ENCODE data around the gene AATK.

AATK gene

DNA sequence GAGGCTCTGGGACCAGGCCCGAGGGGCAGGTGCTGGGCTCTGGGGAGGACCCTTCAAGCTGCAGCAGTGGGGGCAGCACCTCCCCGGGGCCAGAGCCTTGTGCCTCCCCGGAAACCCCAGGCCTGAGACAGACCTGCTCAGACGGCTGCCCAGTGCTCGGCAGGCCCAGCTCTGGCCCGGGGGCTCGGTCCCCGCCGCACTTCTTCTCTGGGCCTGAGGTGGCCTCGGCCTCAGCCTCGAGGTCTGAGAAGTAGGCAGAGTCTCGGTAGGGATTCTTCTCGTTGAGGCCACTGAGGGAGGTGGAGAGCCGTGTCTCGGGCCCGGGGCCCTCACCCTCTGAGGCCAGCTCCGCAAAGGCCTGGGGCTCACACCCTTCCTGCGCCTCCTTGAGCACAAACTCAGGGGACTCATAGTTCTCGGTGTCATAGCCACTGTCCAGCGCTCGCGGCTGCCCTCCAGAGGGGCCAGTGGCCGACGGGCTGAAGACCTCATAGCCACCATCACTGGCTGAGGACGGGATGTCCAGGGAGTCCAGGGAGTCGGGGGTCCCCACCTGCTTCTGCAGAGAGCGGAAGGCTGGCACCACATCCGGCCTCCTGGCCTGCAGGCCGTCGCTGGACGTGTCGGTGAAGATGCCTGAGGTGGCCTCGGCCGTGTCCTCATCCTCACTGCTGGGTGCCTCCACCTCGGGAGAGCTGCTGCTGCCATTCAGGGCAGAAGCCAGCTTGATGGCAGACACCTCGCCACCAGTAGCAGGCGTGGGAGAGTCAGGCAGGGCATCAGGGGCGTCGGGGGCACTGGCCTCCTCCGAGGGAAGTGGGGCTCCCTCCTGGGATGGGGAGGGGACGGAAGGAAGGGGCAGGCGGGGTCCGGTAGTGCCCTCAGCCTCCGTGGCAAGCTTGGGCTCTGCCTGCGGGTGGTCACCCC lies 45.1 kb downstream of the AATK start:
- no peaks in the 10 kb centered on the region for H3K9me3 ChIP-seq (ENCODE audit: insufficient read depth, low read length)
- TF ChIP-seq YY1 (IDR thresholded peaks at IDR 0.05; ENCODE audit: insufficient read depth, insufficient read length) (no peak), ZNF274 (IDR thresholded peaks at IDR 0.05; ENCODE audit: low read depth, low read length) (no peak), SUZ12 (IDR thresholded peaks at IDR 0.05; ENCODE audit: extremely low read depth, insufficient read depth, insufficient read length) (no peak)
- peak overlapping the region; percentile 50 for H3K9ac ChIP-seq (ENCODE audit: insufficient read length, low read depth)
- H3K36me3 ChIP-seq (ENCODE audit: insufficient read depth, insufficient read length, low read length), result peaks cover 11% of the 10 kb centered on the region
- H3K4me1 ChIP-seq (ENCODE audit: insufficient read depth, insufficient read length), result peaks cover 39% of the 10 kb centered on the region
- no peak overlapping the region for H3K4me3 ChIP-seq (ENCODE audit: insufficient read length, low read depth)
- H3K27me3 ChIP-seq (ENCODE audit: insufficient read depth, insufficient read length), result no peaks in the 10 kb centered on the region
- no peak for DNase-seq (ENCODE audit: low read depth, low spot score)

DNA sequence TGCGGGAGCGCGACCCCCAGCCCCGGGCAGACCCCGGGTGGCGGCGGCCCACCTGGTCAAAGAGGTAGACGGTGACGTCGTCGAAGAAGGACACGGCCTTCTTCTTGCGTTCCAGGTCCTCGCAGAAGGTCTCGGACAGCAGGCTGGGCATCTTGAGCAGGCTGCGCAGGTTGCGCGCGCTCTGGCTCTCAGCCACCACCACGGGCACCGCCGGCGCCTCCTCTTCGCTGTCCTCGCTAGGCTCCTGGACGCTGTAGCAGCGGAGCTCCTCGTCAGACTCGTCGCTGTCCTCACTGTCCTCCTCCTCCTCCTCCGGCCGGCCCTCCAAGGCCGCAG lies 45.9 kb downstream of the AATK start:
- Histone ChIP-seq H3K36me3 (ENCODE audit: insufficient read depth, insufficient read length, low read length) (peaks cover 15% of the 10 kb centered on the region), H3K9ac (ENCODE audit: insufficient read length, low read depth) (no peak overlapping the region), H3K4me3 (ENCODE audit: insufficient read length, low read depth) (no peak overlapping the region), H3K4me1 (ENCODE audit: insufficient read depth, insufficient read length) (peaks cover 35% of the 10 kb centered on the region), H3K9me3 (ENCODE audit: insufficient read depth, low read length) (no peaks in the 10 kb centered on the region), H3K27me3 (ENCODE audit: insufficient read depth, insufficient read length) (no peaks in the 10 kb centered on the region)
- TF ChIP-seq YY1 (IDR thresholded peaks at IDR 0.05; ENCODE audit: insufficient read depth, insufficient read length) (no peak), ZNF274 (IDR thresholded peaks at IDR 0.05; ENCODE audit: low read depth, low read length) (no peak), SUZ12 (IDR thresholded peaks at IDR 0.05; ENCODE audit: extremely low read depth, insufficient read depth, insufficient read length) (no peak)
- no peak for DNase-seq (ENCODE audit: low read depth, low spot score)

DNA sequence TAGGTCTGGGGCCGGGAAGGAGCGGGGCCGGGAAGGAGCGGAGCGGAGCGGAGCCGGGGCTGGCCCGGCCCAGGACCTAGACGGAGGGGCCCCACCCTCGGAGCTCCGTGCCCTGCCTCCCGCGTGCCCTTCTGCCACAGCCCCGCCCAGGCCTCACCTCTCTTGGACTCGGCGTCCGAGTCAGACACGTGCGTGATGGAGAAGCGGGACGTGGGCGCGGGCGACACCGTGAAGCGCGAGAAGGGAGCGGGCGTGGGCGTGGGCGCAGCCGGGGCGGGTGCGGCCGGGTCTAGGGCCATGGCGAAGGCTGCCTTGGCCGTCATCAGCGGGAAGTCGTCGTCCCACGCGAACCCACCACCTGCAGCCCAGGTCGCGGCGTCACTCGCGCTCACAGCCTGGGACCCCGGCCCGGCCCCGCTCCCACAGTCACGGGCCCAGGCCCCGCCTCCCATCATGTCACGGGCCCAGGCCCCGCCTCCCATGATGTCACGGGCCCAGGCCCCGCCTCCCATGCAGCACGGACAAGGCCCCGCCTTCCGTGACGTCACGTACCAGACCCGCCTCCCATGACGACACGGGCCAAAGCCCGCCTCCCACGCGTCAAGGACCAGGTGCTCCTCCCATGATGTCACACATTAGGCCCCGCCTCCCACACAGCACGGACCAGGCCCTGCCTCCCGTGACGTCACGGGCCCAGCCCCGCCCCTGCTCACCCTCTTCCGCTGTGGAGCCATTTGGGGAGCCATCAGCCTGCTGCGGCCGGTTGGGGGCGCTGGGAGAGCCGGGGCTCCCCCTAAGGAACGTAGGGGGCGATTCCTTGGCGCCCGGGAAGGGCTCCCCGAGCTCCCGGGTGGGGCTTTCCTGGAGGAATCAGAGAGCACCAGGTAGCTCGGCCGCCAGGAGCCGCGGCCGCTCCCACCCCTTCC lies 46.5 kb downstream of the AATK start:
- H3K4me3 ChIP-seq (ENCODE audit: insufficient read length, low read depth), result no peak overlapping the region
- no peaks in the 10 kb centered on the region for H3K9me3 ChIP-seq (ENCODE audit: insufficient read depth, low read length)
- H3K9ac ChIP-seq (ENCODE audit: insufficient read length, low read depth), result no peak overlapping the region
- no peak for TF ChIP-seq ZNF274 (IDR thresholded peaks at IDR 0.05; ENCODE audit: low read depth, low read length)
- TF ChIP-seq SUZ12 (IDR thresholded peaks at IDR 0.05; ENCODE audit: extremely low read depth, insufficient read depth, insufficient read length), result no peak
- TF ChIP-seq YY1 (IDR thresholded peaks at IDR 0.05; ENCODE audit: insufficient read depth, insufficient read length), result no peak
- peaks cover 15% of the 10 kb centered on the region for H3K36me3 ChIP-seq (ENCODE audit: insufficient read depth, insufficient read length, low read length)
- peaks cover 39% of the 10 kb centered on the region for H3K4me1 ChIP-seq (ENCODE audit: insufficient read depth, insufficient read length)
- H3K27me3 ChIP-seq (ENCODE audit: insufficient read depth, insufficient read length), result no peaks in the 10 kb centered on the region
- peak; percentile 43 for DNase-seq (ENCODE audit: low read depth, low spot score)

DNA sequence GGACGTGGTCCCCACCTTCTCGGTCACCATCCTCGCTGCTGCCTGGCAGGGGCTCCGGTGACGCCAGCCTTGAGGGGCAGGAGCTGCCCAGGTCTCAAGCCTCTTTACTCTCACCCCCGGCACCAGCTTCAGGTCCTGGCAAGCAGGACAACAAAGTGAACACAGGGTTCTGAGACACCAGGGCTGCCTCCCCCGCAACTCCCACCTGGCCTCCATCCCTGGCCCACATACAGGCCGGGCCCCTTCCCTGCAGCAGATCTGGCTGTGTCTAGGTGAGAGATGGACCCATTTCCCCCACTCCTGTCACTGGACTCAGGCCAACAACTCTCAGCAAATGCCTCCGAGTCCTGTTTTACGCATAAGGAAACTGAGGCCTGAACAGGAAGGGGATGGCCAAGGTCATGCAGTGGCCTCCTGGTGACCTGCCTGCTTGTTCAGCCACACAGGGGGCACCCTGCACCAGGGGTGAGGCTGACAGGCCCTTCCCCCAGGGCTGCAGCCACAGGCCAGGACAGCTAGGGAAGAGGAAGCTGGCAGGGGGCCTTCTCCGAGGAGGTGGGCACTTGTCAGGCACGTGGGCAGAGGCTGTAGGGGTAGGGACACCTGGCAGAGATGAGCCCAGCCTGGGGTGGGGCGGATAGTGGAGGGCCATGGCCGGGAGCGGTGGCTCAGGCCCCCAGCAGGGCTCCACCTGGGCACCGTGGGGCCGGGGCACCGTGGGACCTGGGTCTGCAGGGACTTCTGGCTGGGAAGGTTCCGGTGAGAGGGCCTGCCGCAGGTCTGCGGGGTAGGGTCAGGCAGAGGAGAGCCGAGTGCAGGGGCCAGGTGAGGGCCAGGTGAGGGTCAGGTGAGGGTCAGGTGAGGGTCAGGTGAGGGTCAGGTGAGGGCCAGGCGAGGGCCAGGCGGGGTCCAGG lies 47.5 kb downstream of the AATK start:
- H3K36me3 ChIP-seq (ENCODE audit: insufficient read depth, insufficient read length, low read length), result peaks cover 15% of the 10 kb centered on the region
- H3K4me1 ChIP-seq (ENCODE audit: insufficient read depth, insufficient read length), result peaks cover 35% of the 10 kb centered on the region
- no peak overlapping the region for H3K4me3 ChIP-seq (ENCODE audit: insufficient read length, low read depth)
- H3K27me3 ChIP-seq (ENCODE audit: insufficient read depth, insufficient read length), result no peaks in the 10 kb centered on the region
- no peak for DNase-seq (ENCODE audit: low read depth, low spot score)
- H3K9ac ChIP-seq (ENCODE audit: insufficient read length, low read depth), result peak overlapping the region; percentile 61
- no peak for TF ChIP-seq YY1 (IDR thresholded peaks at IDR 0.05; ENCODE audit: insufficient read depth, insufficient read length)
- TF ChIP-seq SUZ12 (IDR thresholded peaks at IDR 0.05; ENCODE audit: extremely low read depth, insufficient read depth, insufficient read length), result no peak
- no peak for TF ChIP-seq ZNF274 (IDR thresholded peaks at IDR 0.05; ENCODE audit: low read depth, low read length)
- no peaks in the 10 kb centered on the region for H3K9me3 ChIP-seq (ENCODE audit: insufficient read depth, low read length)

DNA sequence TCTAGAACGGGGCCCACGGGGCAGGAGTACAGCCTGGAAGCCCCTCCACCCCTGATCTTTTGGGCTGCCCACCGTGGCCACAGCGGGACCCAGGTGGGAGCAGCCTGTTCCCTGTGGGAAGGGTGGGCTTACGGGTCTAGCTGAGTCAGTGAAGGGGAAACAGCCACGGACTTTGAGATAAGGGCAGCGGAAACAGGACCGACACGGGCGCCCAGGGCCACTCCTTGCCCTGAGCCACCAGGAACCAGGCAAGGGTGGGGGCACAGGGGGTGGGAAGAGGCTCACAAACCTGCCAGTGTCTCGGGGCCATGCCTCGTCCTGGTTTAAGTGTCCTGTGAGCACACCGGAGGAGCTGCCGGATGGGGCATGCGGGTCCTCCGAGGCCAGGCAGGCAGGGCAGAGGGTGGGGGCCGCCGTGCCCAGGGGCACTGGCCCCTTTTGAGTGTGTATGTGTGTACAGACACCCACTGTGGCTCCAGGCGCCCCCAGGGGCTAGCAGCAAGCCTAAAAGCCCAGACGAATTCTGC lies 48.3 kb downstream of the AATK start:
- Histone ChIP-seq H3K36me3 (ENCODE audit: insufficient read depth, insufficient read length, low read length) (peaks cover 15% of the 10 kb centered on the region), H3K4me3 (ENCODE audit: insufficient read length, low read depth) (no peak overlapping the region), H3K9ac (ENCODE audit: insufficient read length, low read depth) (peak overlapping the region; percentile 61), H3K4me1 (ENCODE audit: insufficient read depth, insufficient read length) (peaks cover 35% of the 10 kb centered on the region), H3K9me3 (ENCODE audit: insufficient read depth, low read length) (no peaks in the 10 kb centered on the region), H3K27me3 (ENCODE audit: insufficient read depth, insufficient read length) (no peaks in the 10 kb centered on the region)
- TF ChIP-seq SUZ12 (IDR thresholded peaks at IDR 0.05; ENCODE audit: extremely low read depth, insufficient read depth, insufficient read length) (no peak), ZNF274 (IDR thresholded peaks at IDR 0.05; ENCODE audit: low read depth, low read length) (no peak), YY1 (IDR thresholded peaks at IDR 0.05; ENCODE audit: insufficient read depth, insufficient read length) (no peak)
- DNase-seq (ENCODE audit: low read depth, low spot score), result no peak

DNA sequence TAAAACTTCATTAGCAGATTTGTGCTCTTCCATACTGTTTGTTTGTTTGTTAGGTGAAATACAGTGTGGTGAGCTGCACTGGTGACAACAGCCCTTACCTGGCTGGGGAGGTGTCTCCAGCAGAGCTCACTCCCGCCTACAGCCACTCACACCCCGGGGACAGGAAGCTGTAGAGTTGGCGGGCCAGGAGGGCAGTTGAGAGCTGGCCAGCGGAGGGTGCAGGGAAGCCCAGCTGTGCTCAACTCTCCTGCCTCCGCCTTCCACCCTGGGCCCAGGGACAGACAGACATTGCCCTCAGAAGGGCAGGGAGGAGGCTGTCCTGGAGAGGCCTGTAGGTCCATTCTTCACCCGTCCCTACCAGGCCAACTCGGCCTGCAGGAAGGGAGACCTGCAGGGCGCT lies 49.3 kb downstream of the AATK start:
- TF ChIP-seq ZNF274 (IDR thresholded peaks at IDR 0.05; ENCODE audit: low read depth, low read length) (no peak), YY1 (IDR thresholded peaks at IDR 0.05; ENCODE audit: insufficient read depth, insufficient read length) (no peak), SUZ12 (IDR thresholded peaks at IDR 0.05; ENCODE audit: extremely low read depth, insufficient read depth, insufficient read length) (no peak)
- H3K9me3 ChIP-seq (ENCODE audit: insufficient read depth, low read length), result no peaks in the 10 kb centered on the region
- H3K36me3 ChIP-seq (ENCODE audit: insufficient read depth, insufficient read length, low read length), result peaks cover 24% of the 10 kb centered on the region
- H3K9ac ChIP-seq (ENCODE audit: insufficient read length, low read depth), result no peak overlapping the region
- H3K4me1 ChIP-seq (ENCODE audit: insufficient read depth, insufficient read length), result peaks cover 35% of the 10 kb centered on the region
- DNase-seq (ENCODE audit: low read depth, low spot score), result no peak
- no peak overlapping the region for H3K4me3 ChIP-seq (ENCODE audit: insufficient read length, low read depth)
- no peaks in the 10 kb centered on the region for H3K27me3 ChIP-seq (ENCODE audit: insufficient read depth, insufficient read length)

All from NT2/D1 (cell line).